ENCODE data around the gene IFIT2.

DNA sequence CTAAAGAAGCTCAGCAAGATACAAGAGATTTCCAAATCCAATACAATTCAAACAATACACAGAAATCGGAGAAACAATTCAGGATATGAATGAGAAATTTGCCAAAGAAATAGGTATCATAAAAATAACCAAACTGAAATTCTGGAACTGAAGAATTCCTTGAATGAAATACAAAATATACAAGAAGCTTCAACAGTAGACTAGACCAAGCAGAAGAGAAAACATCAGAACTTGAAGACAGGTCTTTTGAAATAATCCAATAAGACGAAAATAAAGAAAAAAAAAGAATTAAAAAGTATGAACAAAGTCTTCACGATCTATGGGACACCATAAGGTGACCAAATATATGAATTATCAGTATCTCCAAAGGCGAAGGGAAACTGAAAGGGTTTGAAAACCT, 2.8 kb upstream of the IFIT2 start:
- TF ChIP-seq, protein P1, sequence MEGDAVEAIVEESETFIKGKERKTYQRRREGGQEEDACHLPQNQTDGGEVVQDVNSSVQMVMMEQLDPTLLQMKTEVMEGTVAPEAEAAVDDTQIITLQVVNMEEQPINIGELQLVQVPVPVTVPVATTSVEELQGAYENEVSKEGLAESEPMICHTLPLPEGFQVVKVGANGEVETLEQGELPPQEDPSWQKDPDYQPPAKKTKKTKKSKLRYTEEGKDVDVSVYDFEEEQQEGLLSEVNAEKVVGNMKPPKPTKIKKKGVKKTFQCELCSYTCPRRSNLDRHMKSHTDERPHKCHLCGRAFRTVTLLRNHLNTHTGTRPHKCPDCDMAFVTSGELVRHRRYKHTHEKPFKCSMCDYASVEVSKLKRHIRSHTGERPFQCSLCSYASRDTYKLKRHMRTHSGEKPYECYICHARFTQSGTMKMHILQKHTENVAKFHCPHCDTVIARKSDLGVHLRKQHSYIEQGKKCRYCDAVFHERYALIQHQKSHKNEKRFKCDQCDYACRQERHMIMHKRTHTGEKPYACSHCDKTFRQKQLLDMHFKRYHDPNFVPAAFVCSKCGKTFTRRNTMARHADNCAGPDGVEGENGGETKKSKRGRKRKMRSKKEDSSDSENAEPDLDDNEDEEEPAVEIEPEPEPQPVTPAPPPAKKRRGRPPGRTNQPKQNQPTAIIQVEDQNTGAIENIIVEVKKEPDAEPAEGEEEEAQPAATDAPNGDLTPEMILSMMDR (IDR thresholded peaks at IDR 0.05) = no peak
- no peak for TF ChIP-seq POLR2A (IDR thresholded peaks at IDR 0.05)

Data from esophagus squamous epithelium (tissue), 4 donors.